SKM-1 treated with dmso at 0.1 percent for 144 hours (cell line): ENCODE measurements around the gene GLOD5.
A peak's percentile ranks its signal among the peaks of the same experiment; 100 is the strongest.

Experiments
- DNase-seq: peaks from one replicate; lab custom pipeline; 2025; ENCODE audit not compliant: unreplicated experiment; lab: John Stamatoyannopoulos, UW

Gene GLOD5

GRCh38 chrX:48761674-48762471 is at the start of gene GLOD5:
Gene GLOD5, plus strand, starts transcription at chrX:48761747. Its CDS starts 44 bp downstream, at chrX:48761791.
- peak; percentile 3 for DNase-seq

GRCh38 chrX:48711929-48712505 is 49.5 kb upstream of the GLOD5 start:
- no peak for DNase-seq

GRCh38 chrX:48713847-48714246 is 47.7 kb upstream of the GLOD5 start:
- no peak for DNase-seq

GRCh38 chrX:48714573-48714972 is 47.0 kb upstream of the GLOD5 start:
- no peak for DNase-seq

GRCh38 chrX:48715072-48715471 is 46.5 kb upstream of the GLOD5 start:
- no peak for DNase-seq

GRCh38 chrX:48715876-48716502 is 45.6 kb upstream of the GLOD5 start:
- no peak for DNase-seq

GRCh38 chrX:48719958-48720357 is 41.6 kb upstream of the GLOD5 start:
- DNase-seq, result no peak

- DNase-seq, result no peak
Measured at GRCh38 chrX:48720577-48721250, 40.8 kb upstream of the GLOD5 start.

- no peak for DNase-seq
Measured at GRCh38 chrX:48721916-48722315, 39.6 kb upstream of the GLOD5 start.

GRCh38 chrX:48726596-48726995 is 35.0 kb upstream of the GLOD5 start:
- no peak for DNase-seq

GRCh38 chrX:48728653-48729052 is 32.9 kb upstream of the GLOD5 start:
- no peak for DNase-seq

- no peak for DNase-seq
Measured at GRCh38 chrX:48736303-48736702, 25.2 kb upstream of the GLOD5 start.

- no peak for DNase-seq
Measured at GRCh38 chrX:48736878-48737212, 24.7 kb upstream of the GLOD5 start.

GRCh38 chrX:48737213-48737938 is 24.2 kb upstream of the GLOD5 start:
- DNase-seq, result peak; percentile 93

- no peak for DNase-seq
Measured at GRCh38 chrX:48737940-48738339, 23.6 kb upstream of the GLOD5 start.

- no peak for DNase-seq
Measured at GRCh38 chrX:48741834-48742233, 19.7 kb upstream of the GLOD5 start.

- DNase-seq, result no peak
Measured at GRCh38 chrX:48745222-48745621, 16.3 kb upstream of the GLOD5 start.

- DNase-seq, result no peak
Measured at GRCh38 chrX:48747415-48748016, 14.0 kb upstream of the GLOD5 start.

- DNase-seq, result no peak
Measured at GRCh38 chrX:48749182-48749581, 12.4 kb upstream of the GLOD5 start.

GRCh38 chrX:48751343-48751742 is 10.2 kb upstream of the GLOD5 start:
- DNase-seq, result no peak

- no peak for DNase-seq
Measured at GRCh38 chrX:48752498-48752897, 9.0 kb upstream of the GLOD5 start.
